SU-DHL-6 (cell line): Measurements from ENCODE around the gene ARHGEF35.

Experiments
- H2AFZ ChIP-seq: fragments of 200-600 bp; sonication (generic); 2 replicates; pipeline ENCODE4 v1.6.1; 2014; ENCODE audit warnings: low read depth, mild to moderate bottlenecking, moderate library complexity, mixed read lengths, antibody characterized with exemption, low read length; ENCODE audit not compliant: severe bottlenecking
- H3F3A ChIP-seq: fragments of 200-600 bp; shearing (Covaris generic); 2 replicates; pipeline ENCODE4 v1.6.0; 2016; ENCODE audit warnings: antibody characterized with exemption, mild to moderate bottlenecking; ENCODE audit not compliant: insufficient read depth
- H3K27ac ChIP-seq: fragments of 200-600 bp; sonication (generic); 2 replicates; pipeline ENCODE4 v1.5.1; 2016; ENCODE audit warnings: low read depth, mild to moderate bottlenecking, low read length, moderate library complexity, mixed read lengths
- H3K27me3 ChIP-seq: fragments of 200-600 bp; sonication (generic), shearing (Covaris generic); 2 replicates; pipeline ENCODE4 v1.6.0; 2014; ENCODE audit warnings: mild to moderate bottlenecking, low read length
- H3K36me3 ChIP-seq: fragments of 200-600 bp; sonication (generic); 2 replicates; pipeline ENCODE4 v1.6.1; 2014; ENCODE audit warnings: mild to moderate bottlenecking, low read length, mixed read lengths
- H3K4me2 ChIP-seq: fragments of 300-600, 200-600 bp; shearing (Covaris generic), sonication (generic); 2 replicates; pipeline ENCODE4 v1.6.0; 2014; ENCODE audit warnings: low read length, low read depth, mild to moderate bottlenecking; ENCODE audit not compliant: poor library complexity, severe bottlenecking
- H3K4me3 ChIP-seq: fragments of 200-600 bp; sonication (generic); 2 replicates; pipeline ENCODE4 v1.5.1; 2014; ENCODE audit warnings: antibody characterized with exemption, low read length, mild to moderate bottlenecking, mixed read lengths; ENCODE audit not compliant: insufficient read depth, poor library complexity, severe bottlenecking
- H3K79me2 ChIP-seq: fragments of 200-600 bp; sonication (generic); 2 replicates; pipeline ENCODE4 v1.6.1; 2014; ENCODE audit warnings: mild to moderate bottlenecking, low read length, moderate library complexity; ENCODE audit not compliant: insufficient read depth
- H3K9ac ChIP-seq: fragments of 200-600 bp; sonication (generic); 2 replicates; pipeline ENCODE4 v1.7.0; 2014; ENCODE audit warnings: mild to moderate bottlenecking, low read length
- H3K9me2 ChIP-seq: fragments of 200-600 bp; sonication (generic); replicated peaks from 2 replicates; pipeline ENCODE4 v1.6.1; 2014; ENCODE audit warnings: low read length; ENCODE audit not compliant: insufficient read depth
- H3K9me3 ChIP-seq: fragments of 200-600 bp; sonication (generic); 2 replicates; pipeline ENCODE4 v1.6.1; 2014; ENCODE audit warnings: low read length, mixed read lengths; ENCODE audit not compliant: insufficient read depth
- H4K20me1 ChIP-seq: fragments of 200-600 bp; sonication (generic); 2 replicates; pipeline ENCODE4 v1.6.1; 2014; ENCODE audit warnings: low read depth, mild to moderate bottlenecking, antibody characterized with exemption, low read length, moderate library complexity, mixed read lengths
- EZH2phosphoT487 ChIP-seq: fragments of 200-600 bp; sonication (generic), shearing (Covaris generic); conservative IDR thresholded peaks from 2 replicates; pipeline ENCODE4 v1.6.1; 2018; ENCODE audit warnings: mild to moderate bottlenecking, antibody characterized with exemption, low read length, moderate library complexity, mixed read lengths
- TF ChIP-seq, protein P1 (sequence below): fragments of 200-600 bp; sonication (generic); IDR thresholded peaks from one replicate; pipeline ENCODE4 v1.5.1; 2017; ENCODE audit warnings: antibody characterized with exemption, mild to moderate bottlenecking, low read length, moderate library complexity; ENCODE audit not compliant: insufficient read depth, poor library complexity, severe bottlenecking

Gene ARHGEF35

DNA sequence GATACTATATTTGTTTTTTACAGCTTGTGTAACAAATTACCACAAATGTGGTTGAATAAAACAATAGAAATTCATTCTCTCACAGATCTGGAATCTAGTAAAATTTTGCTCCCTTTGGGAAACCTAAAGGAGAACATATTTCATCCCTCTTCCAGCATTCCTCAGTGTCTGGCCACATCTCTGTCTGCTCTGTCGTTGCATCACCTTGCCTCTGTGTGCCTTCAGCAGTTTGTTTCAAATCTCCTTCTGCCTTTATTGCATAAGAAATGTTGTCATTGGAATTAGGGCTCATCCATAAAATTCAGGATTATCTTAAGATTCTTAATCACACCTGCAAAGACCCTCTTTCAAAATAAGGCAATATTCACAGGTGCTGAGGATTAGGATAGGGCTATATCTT is 58.1 kb downstream of the ARHGEF35 start:
- H3K9me2 ChIP-seq, result no peaks in the 10 kb centered on the region
- no peaks in the 10 kb centered on the region for H3K9me3 ChIP-seq
- no peaks in the 10 kb centered on the region for H3K79me2 ChIP-seq
- H2AFZ ChIP-seq, result no peak overlapping the region
- H3K4me2 ChIP-seq, result no peak overlapping the region
- H3K36me3 ChIP-seq, result no peaks in the 10 kb centered on the region
- no peak overlapping the region for H3K27ac ChIP-seq
- no peaks in the 10 kb centered on the region for H3K27me3 ChIP-seq
- no peaks in the 10 kb centered on the region; the same call in 1 of the 2 replicates for H4K20me1 ChIP-seq
- TF ChIP-seq EZH2phosphoT487, result no peak
- TF ChIP-seq, protein P1, sequence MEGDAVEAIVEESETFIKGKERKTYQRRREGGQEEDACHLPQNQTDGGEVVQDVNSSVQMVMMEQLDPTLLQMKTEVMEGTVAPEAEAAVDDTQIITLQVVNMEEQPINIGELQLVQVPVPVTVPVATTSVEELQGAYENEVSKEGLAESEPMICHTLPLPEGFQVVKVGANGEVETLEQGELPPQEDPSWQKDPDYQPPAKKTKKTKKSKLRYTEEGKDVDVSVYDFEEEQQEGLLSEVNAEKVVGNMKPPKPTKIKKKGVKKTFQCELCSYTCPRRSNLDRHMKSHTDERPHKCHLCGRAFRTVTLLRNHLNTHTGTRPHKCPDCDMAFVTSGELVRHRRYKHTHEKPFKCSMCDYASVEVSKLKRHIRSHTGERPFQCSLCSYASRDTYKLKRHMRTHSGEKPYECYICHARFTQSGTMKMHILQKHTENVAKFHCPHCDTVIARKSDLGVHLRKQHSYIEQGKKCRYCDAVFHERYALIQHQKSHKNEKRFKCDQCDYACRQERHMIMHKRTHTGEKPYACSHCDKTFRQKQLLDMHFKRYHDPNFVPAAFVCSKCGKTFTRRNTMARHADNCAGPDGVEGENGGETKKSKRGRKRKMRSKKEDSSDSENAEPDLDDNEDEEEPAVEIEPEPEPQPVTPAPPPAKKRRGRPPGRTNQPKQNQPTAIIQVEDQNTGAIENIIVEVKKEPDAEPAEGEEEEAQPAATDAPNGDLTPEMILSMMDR, result no peak
- no peak overlapping the region for H3K4me3 ChIP-seq
- H3F3A ChIP-seq, result no peaks in the 10 kb centered on the region
- H3K9ac ChIP-seq, result no peak overlapping the region
